Measurements from ENCODE around the gene KEAP1.

The KEAP1 gene

GRCh38 chr19:10521461-10522171 is 18.5 kb upstream of the KEAP1 start:
- no peak for DNase-seq

- no peak for DNase-seq
Observed at GRCh38 chr19:10520652-10521318, 17.6 kb upstream of the KEAP1 start.

DNA sequence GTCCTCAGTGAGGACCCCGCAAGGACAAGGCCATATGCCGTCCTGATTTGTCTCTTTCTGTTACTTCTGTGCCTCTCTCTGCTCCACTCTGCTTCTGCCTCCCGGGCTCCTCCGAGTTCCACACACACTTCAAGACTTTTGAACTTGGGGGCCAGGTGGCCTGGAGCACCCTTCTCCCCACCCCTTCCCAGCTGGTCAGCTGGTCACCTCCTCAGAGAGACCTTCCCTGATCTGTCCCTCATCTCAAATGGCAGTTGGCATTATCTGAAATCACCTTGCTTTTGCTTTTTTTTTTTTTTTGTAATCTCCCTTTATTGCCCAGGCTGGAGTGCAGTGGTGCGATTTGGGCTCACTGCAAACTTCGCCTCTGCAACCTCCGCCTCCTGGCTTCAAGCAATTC is 16.3 kb upstream of the KEAP1 start:
- DNase-seq = no peak

DNA sequence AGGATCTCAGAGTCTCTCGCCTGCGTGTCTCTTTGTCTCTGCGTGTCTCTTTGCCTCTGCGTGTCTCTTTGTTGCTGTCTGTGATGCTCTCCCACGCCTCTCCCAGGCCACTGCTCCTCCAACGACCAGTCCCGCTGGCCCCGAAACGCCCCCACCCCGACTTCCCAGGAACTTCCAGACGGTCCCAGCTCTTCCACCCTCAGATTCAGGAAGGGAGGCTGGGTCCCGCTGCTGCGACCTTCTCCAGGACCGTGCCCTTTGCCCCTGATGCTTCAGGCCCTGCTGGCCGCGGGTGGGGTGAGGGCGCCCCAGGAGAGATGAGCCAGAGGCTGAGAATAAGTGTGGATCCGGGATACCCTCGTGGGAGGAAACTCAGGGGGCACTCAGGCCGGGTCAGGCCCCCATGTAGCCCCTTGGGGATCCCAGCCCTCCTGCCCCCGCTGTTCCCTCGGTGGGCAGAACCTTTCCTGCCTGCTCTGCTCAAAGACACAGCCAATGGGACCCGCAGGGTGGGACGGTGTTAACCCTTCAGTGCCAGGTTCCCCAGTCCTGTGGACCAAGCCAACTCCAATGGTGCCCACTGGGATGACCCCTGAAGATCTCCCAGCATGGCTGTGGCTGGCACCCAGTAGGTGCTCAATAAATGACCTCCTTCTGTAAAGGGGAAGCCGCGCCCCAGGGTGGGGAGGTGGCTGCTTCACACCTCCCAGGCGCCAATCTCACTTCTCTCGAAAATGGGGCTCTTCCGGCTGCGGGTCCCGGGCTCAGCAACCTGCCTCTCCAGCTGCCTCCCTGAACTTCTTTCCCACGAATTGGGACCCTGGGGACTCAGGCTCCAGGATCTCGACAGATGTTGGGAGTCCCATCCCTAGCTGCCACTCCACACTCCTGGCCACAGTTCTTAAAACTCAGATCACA is 15.5 kb upstream of the KEAP1 start:
- no peak for DNase-seq

DNA sequence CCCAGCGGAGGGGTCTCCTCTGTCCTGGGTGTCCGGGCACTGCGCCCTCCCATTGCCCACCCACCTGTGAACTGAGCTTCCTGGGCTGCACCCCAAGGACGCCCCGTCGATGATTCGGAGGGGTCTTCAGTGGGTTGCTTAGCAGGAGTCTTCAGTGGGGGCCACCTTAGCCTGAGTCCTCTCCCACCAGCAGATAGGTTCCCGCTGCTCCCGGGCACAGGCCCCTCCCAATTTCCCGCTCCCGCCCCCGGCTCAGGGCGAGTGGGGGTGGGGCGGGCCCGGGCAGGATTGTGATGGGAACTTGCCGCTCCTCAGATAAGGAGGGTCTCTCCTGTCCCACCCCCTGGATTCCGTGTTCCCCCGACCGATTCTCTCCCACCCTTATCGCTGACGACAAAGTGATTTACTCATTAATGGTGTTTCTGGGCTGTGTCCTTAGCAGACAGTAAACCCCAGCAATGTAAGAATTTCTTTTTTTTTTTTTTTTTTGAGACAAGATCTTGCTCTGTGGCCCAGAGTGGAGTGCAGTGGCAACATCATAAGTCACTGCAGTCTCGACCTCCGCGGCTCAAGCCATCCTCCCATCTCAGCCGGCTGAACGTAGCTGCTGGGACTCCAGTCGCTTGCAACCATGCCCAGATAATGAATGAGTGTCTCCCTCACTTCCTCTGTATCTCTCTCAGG is 14.7 kb upstream of the KEAP1 start:
- peak; percentile 45 for DNase-seq

GRCh38 chr19:10517361-10517759 is 14.2 kb upstream of the KEAP1 start, which contains the start of gene S1PR5:
S1PR5 (minus strand) TSS chr19:10517447; CDS start chr19:10515011, 2,436 bp downstream.
- DNase-seq = no peak

- no peak for DNase-seq
Observed at GRCh38 chr19:10516671-10517286, 13.6 kb upstream of the KEAP1 start.

DNA sequence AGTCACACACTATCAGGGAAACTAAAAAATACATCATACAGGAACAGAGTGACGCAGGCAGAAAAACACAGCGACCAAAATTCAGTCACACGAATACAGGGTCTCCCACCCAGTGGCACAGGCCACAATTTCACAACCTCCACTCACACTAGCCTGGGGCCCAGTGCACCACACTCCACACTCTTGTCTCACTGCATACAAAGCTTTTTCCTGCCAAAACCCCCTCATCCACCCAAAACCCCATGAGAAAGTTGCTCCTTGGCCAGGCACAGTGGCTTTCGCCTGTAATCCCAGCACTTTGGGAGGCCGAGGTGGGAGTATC is 12.9 kb upstream of the KEAP1 start:
- DNase-seq = no peak

- DNase-seq = no peak
Observed at GRCh38 chr19:10514211-10515145, 11.3 kb upstream of the KEAP1 start.

DNA sequence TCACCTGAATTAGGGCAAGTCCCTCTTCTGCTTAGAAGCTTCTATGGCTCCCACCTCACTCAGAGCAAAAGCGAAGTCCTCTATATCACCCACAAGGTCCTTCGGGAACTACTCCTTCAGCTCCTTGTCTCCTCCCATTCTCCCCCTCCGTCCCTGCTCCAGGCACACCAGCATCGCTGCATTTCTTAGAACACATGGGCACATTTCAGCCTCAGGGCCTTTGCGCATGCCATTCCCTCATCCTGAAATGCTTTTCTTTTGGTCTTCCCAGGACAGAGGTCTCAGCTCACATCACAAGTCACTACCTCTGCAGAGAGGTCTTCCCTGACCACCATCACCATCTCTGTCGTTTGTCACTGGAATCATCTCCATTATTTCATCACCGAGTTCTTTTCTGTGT is 10.1 kb upstream of the KEAP1 start:
- DNase-seq = no peak

DNA sequence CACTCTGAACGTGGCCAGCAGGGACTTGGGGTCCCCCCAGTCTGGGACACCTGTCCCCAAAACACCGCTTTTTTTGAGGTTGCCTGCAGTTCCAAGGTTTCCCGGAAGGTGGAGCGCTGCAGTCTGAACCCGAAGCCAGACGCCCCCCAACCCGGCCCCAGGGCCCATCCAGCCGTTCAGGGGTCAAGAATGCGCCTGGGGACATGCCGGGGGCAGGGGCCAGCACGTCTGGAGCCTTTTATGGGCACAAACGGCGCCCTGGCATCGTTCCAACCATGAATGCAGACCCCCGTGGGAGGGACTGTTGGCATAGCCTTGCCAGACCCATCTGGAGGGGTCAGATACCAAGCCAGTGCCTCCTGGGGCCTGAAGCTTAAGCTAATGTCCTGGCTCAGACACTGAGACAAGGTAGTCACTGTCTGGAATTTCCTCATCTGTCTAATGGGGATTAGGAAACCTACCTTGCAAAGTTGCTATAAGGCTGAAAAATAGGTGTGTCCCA is 7.2 kb upstream of the KEAP1 start:
- DNase-seq = no peak

- no peak for DNase-seq
Observed at GRCh38 chr19:10508707-10509106, 5.6 kb upstream of the KEAP1 start.

- DNase-seq = no peak
Observed at GRCh38 chr19:10508036-10508435, 4.9 kb upstream of the KEAP1 start.

DNA sequence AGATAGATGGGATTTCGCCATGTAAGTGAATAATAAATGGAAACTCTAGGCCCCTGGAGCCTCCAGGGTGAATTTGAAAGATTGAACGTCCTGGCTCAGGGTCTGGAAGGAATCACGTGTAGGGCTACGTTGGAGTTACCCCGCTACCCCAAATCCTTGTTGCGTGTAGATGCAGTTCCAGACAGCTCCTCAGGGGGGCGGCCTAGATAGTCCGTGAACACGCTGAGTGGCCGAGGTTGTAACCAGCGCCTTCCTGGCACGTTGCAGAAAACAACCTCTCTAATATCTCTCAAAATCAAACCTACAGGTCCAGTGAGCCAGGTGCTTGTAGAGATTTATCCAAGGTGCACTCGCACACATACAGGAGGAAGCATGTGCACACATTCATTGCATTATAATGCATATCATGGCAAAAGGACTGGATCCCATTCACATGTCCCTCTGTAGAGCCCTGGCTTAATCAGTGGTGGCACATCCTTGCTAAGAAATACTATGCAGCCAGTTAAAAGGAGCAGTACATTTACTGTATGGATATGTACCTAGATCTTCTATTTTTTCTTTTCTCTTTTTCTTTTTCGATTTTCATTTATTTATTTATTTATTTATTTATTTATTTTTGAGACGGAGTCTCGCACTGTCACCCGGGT is 2.5 kb upstream of the KEAP1 start:
- no peak for DNase-seq

GRCh38 chr19:10502524-10503001 is 593 bp downstream of the KEAP1 start:
- peak; percentile 95 for DNase-seq

DNA sequence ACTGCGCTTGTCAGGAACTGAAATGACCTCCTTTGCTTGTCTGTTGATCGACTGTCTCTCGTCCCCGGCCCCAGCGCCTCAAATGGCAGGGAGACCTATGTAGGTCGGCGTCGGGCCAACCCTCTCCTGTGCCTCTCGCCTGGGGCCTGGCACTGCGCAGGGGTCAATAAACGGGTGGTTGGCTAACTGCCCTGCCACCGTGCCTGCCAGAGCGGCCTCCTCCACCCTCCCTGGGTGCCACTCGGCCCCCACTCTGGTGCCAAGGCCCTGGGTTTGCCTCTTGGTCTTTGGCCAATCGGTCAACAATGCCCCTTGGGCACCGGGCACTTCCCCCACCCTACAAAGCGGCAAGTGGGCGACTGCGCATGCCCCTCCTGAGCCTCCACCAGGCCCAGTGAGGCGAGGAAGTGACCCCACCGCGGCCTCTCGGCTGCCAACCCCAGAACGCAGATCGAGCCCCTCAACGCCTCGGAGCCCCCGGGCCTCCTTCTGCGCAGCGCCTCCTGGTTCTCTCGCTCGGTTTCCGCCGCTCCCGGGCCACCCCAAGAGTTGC is 1.1 kb downstream of the KEAP1 start:
- DNase-seq = peak; percentile 69

GRCh38 chr19:10500247-10500592 is 2.9 kb downstream of the KEAP1 start:
- no peak for DNase-seq

DNA sequence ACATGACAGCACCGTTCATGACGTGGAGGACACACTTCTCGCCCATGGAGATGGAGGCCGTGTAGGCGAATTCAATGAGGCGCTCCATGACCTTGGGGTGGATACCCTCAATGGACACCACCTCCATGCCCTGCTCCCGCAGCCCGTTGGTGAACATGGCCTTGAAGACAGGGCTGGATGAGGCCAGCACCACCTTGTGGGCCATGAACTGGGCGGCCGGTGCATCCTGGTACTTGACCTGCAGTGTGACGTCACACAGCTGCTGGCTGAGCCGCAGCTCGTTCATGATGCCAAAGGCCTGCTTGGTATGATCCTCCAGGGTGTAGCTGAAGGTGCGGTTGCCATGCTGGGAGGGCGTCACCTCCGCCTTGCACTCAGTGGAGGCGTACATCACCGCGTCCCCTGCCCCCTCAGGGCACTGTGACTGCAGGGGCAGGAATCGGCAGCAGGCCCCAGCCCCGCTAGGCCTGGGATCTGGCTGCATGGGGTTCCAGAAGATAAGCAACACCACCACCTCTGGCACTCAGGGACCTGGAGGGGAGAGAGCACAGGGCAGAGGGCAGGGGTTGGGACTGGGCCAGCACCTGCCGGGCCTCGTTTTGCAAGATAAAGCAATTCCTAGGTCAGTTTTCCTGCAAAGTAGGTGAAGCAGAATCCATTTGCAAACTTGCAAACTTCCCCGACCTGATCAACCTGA is 3.5 kb downstream of the KEAP1 start:
- DNase-seq = no peak

- no peak for DNase-seq
Observed at GRCh38 chr19:10497371-10497770, 5.8 kb downstream of the KEAP1 start.

Measured in left hindlimb (tissue), 1 donor.